HG02870 (cell line): ENCODE data around the gene JDP2.

ENCODE experiments used
- ATAC-seq: cut with Tn5 transposase; IDR thresholded peaks from one replicate; pipeline ENCODE4 v1.9.1; 2021; ENCODE audit warnings: mild to moderate bottlenecking, moderate library complexity; ENCODE audit not compliant: unreplicated experiment

The JDP2 gene

DNA sequence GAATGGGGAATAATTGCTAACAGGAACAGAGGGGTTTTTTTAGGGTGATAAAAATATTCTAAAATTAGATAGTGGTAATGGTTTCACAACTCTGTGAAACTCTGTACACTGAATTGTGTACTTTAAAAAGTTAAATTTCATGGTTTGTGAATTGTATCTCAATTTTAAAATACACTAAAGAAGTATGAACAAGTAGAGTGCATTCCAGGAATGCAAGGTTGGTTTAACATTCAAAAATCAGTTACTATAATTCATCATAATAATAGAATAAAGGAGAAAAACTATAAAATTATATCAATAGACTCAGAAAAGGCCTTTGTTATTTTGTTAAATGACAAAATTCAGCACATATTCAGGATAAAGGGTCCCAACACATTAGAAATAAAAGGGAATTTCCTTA, 83.4 kb downstream of the JDP2 start:
- no peak for ATAC-seq

- peak; percentile 55 for ATAC-seq
Observed at GRCh38 chr14:75513911-75514672, 86.3 kb downstream of the JDP2 start.

DNA sequence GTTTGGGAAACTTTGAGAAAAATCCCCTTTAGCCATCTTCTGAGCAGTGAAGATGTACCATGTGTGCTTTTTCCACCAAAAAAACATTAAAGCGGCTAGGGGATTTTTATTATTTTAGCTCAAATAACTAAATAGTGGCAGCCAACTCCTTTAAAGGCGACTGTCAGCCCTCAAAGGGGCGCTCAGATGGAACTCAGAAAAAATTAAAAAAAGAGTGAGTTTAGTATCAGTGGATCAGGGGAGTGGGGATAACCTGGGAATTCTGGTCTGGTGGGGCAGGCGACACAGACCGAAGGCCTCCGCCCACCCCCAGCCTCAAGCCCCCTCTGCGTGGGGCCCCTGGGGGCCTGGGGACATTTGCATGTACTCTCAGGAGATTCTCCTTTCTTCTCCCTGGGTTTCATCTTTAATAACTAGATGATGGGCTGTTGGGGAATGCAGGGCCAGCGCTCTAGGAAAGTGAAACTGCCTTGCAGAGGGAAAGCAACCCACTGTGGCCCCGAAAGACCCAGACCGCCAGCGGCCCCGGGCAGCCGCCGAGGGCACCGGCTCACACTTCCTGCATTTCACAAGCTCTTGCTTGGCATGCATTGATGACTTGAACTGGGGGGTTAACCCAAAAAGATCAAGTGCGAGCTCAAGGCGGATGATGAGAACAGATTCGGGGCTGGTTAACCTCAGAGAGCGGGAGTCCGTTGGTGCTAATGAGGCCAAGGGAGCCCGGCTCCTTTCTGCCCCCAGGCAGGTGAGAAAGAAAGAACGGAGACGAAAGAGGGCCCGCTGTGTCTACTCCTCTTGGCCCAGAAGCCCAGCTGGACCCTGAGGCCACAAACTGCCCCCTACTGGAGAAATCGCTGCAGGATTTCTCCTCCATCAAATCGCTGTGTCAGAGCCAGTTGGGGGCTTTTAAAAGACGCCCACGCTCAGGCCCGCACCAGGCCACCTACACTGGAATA, 87.1 kb downstream of the JDP2 start:
- peak; percentile 28 for ATAC-seq

GRCh38 chr14:75515629-75515996, 87.8 kb downstream of the JDP2 start:
- ATAC-seq, result peak; percentile 43

- no peak for ATAC-seq
Observed at GRCh38 chr14:75518625-75519024, 90.8 kb downstream of the JDP2 start.

DNA sequence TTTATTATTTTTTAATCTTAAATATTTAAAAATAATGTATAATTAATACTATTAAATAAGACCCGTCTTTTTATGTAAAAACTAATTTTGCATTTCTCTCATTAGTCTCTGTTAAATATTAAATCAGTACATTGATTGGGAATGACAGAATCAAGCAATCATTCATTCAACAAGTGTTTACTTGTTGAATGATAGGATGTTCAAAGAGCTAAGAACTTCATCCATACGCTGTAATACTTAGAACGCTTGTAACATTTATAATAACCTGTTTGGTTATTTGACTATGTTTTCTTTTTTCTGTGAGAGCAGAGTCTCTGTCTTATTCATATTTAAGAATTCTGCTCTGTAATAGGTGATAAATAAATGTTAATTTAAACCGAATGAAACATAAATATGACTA, 91.6 kb downstream of the JDP2 start:
- ATAC-seq, result no peak

- no peak for ATAC-seq
Observed at GRCh38 chr14:75519826-75520728, 92.3 kb downstream of the JDP2 start.

- ATAC-seq, result no peak
Observed at GRCh38 chr14:75520852-75521251, 93.0 kb downstream of the JDP2 start.

- ATAC-seq, result no peak
Observed at GRCh38 chr14:75521415-75522199, 93.8 kb downstream of the JDP2 start.

DNA sequence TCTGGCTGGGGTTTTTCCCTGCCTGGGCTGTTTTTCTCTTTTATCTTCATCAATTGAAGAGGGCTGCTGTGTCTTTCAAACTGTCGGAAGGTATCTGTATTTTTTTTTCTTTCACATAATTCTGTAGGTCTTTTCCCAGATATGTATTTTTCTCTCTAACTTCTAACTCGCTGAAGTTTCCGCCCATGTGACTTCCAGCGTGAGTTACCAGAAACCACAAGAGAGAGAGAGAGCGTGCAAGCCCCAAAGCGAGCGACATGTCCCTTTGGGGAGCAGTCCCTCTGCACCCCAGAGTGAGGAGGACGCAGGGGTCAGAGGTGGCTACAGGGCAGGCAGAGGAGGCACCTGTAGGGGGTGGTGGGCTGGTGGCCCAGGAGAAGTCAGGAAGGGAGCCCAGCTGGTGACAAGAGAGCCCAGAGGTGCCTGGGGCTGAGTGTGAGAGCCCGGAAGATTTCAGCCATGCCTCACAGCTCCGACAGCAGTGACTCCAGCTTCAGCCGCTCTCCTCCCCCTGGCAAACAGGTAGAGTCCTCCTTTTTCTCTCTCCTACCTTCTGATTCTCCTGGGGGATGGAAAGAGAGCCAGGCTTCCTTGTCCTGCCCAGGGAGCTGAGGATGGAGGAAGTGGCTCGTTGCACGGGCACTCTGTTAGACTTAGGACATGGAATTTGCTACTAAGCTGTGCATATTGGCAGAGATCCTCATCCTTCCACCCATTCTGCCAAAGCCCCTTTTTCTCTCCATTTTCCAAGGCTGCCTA, 94.6 kb downstream of the JDP2 start, which contains the start of gene BATF:
Gene BATF, plus strand, starts transcription at position 246 of the 759 bp plus-strand sequence. Its CDS starts 214 bp downstream, at position 460.
- peak; percentile 45 for ATAC-seq

- ATAC-seq, result no peak
Observed at GRCh38 chr14:75522983-75523318, 95.1 kb downstream of the JDP2 start.
